Measurements from ENCODE around the gene TEX26. TPM values are rescaled to one million over a fixed set of nuclear protein-coding genes. Genes with fewer than 3 reads are reported as not detected.

The TEX26 gene
- total RNA-seq, 6 experiments from 2014 or later, result not detected

- peaks cover 2% of the 10 kb centered on the region for H3K27me3 Mint-ChIP-seq (ENCODE audit: insufficient read depth)
- peak; percentile 59 for DNase-seq
- peak overlapping the region; percentile 40 for H3K27ac Mint-ChIP-seq
- no peaks in the 10 kb centered on the region for H3K9me3 Mint-ChIP-seq
- H3K36me3 Mint-ChIP-seq (ENCODE audit: low read depth), result no peaks in the 10 kb centered on the region
- H3K4me1 Mint-ChIP-seq (ENCODE audit: low read depth), result peaks cover 41% of the 10 kb centered on the region
- no peak for TF ChIP-seq CTCF (IDR thresholded peaks at IDR 0.05)
- peak overlapping the region; percentile 21; the same call in 1 of the 2 replicates for H3K4me3 Mint-ChIP-seq
Measured at GRCh38 chr13:30985637-30986205, 53.3 kb downstream of the TEX26 start.

- Mint-ChIP-seq H3K36me3 (ENCODE audit: low read depth) (no peaks in the 10 kb centered on the region), H3K27ac (no peak overlapping the region), H3K4me1 (ENCODE audit: low read depth) (peaks cover 8% of the 10 kb centered on the region), H3K27me3 (ENCODE audit: insufficient read depth) (peaks cover 9% of the 10 kb centered on the region), H3K9me3 (no peaks in the 10 kb centered on the region), H3K4me3 (no peak overlapping the region)
- TF ChIP-seq CTCF (IDR thresholded peaks at IDR 0.05), result no peak
- no peak for DNase-seq
Measured at GRCh38 chr13:30991184-30991583, 58.7 kb downstream of the TEX26 start.

- no peak for TF ChIP-seq CTCF (IDR thresholded peaks at IDR 0.05)
- H3K27me3 Mint-ChIP-seq (ENCODE audit: insufficient read depth), result peaks cover 9% of the 10 kb centered on the region
- DNase-seq, result no peak
- no peaks in the 10 kb centered on the region for H3K9me3 Mint-ChIP-seq
- no peaks in the 10 kb centered on the region for H3K36me3 Mint-ChIP-seq (ENCODE audit: low read depth)
- H3K27ac Mint-ChIP-seq, result no peak overlapping the region
- peaks cover 1% of the 10 kb centered on the region; the same call in 1 of the 2 replicates for H3K4me1 Mint-ChIP-seq (ENCODE audit: low read depth)
- no peak overlapping the region for H3K4me3 Mint-ChIP-seq
Measured at GRCh38 chr13:30991922-30992321, 59.5 kb downstream of the TEX26 start.

- Mint-ChIP-seq H3K27ac (no peak overlapping the region), H3K4me1 (ENCODE audit: low read depth) (no peaks in the 10 kb centered on the region), H3K36me3 (ENCODE audit: low read depth) (no peaks in the 10 kb centered on the region), H3K4me3 (no peak overlapping the region), H3K9me3 (no peaks in the 10 kb centered on the region), H3K27me3 (ENCODE audit: insufficient read depth) (peaks cover 11% of the 10 kb centered on the region)
- DNase-seq, result no peak
- TF ChIP-seq CTCF (IDR thresholded peaks at IDR 0.05), result no peak
Measured at GRCh38 chr13:30995331-30995730, 62.9 kb downstream of the TEX26 start.

- H3K27me3 Mint-ChIP-seq (ENCODE audit: insufficient read depth), result peaks cover 17% of the 10 kb centered on the region
Measured at GRCh38 chr13:30997697-30998096, 65.2 kb downstream of the TEX26 start.

More at GRCh38 chr13:30997697-30998096, 65.2 kb downstream of the TEX26 start:
- Mint-ChIP-seq H3K4me1 (ENCODE audit: low read depth) (no peaks in the 10 kb centered on the region), H3K36me3 (ENCODE audit: low read depth) (no peaks in the 10 kb centered on the region), H3K27ac (no peak overlapping the region), H3K4me3 (no peak overlapping the region), H3K9me3 (no peaks in the 10 kb centered on the region)
- DNase-seq, result no peak
- TF ChIP-seq CTCF (IDR thresholded peaks at IDR 0.05), result no peak
